ENCODE results near the gene XPR1.

Gene XPR1

DNA sequence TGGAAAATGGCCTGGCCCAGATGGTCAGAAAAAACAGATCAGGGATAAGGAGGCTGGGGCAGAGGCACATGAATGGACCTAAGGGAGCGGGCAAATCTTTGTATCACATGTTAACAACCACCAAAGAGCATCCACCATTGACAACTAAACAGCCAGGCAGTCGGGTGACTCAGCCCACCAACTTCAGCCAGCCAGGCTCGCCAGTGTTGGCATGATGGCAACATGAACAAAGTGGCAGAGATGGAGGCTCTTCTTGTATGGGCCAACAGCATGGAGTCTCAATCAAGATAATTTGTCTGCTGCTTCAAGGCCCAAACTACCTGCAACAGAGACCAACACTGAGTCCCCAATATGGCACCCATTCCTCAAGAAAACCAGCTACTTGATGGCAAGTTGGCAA is 264.3 kb downstream of the XPR1 start:
- no peak for DNase-seq

GRCh38 chr1:180898441-180899219 is 266.8 kb downstream of the XPR1 start:
- no peak for DNase-seq

GRCh38 chr1:180899262-180899661 is 267.4 kb downstream of the XPR1 start:
- no peak for DNase-seq

- DNase-seq = no peak
Observed at GRCh38 chr1:180901076-180901990, 269.5 kb downstream of the XPR1 start.

GRCh38 chr1:180902541-180902940 is 270.7 kb downstream of the XPR1 start:
- no peak for DNase-seq

DNA sequence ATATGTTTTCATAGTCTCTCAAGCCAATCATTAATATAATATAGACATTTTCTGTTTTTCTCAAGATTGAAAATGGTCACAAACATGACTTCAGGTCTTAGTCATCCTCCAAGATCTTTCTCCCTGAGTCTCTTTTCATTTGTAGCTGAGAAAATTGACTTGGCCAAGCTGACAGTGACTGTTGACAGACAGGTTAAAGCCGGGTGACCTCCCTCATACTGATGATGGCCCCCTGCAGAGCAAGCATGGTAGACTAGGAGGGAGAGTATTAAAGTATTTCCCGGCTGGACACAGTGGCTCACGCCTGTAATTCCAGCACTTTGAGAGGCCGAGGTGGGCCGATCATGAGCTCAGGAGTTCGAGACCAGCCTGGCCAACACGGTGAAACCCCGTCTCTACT is 274.1 kb downstream of the XPR1 start:
- no peak for DNase-seq

- no peak for DNase-seq
Observed at GRCh38 chr1:180906511-180906910, 274.7 kb downstream of the XPR1 start.

GRCh38 chr1:180907313-180908055 is 275.7 kb downstream of the XPR1 start:
- no peak for DNase-seq

- DNase-seq = no peak
Observed at GRCh38 chr1:180908074-180908765, 276.4 kb downstream of the XPR1 start.

DNA sequence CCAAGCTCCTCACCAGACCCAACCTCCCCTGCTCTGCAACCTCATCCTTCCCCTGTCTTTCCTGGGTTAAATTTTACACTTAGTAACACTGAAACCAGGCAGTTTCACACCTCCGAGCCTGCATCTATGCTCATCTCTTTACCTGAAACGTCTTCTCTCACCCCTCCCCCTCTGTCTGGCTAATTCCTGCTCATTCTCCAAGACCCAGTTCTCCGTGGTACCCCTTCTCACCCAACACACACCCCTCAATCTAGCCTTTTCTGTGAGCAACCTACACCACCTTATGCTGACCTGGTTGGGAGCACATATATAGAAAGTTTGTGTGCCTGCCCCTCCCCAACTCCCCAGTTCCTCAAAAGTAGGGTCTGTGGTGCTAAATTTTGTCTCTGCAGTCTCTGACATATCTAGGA is 277.2 kb downstream of the XPR1 start:
- DNase-seq = no peak

DNA sequence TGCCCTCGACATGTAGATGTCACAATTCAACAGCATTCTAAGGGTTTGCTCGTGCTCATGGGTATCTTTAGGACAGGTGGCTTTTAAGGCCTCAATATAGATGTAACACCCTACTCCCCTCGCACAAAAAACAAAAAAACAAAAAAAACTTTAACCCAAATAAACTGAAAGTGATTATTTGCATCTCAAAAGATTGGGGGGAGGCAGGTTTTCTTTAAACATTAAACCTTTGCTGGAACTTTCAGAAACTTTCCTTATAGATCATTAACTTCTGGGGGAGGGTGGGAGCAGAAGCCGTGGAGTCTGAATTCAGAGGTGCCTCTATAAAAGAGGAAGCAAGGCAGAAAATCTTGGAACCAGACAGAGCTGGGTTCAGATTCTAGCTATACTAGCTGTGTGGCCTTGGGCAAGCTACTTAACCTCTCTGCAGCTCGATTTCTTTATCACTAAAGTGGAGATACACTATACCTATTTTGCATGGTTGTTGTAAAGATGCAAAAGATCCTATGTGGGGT is 277.7 kb downstream of the XPR1 start:
- no peak for DNase-seq

DNA sequence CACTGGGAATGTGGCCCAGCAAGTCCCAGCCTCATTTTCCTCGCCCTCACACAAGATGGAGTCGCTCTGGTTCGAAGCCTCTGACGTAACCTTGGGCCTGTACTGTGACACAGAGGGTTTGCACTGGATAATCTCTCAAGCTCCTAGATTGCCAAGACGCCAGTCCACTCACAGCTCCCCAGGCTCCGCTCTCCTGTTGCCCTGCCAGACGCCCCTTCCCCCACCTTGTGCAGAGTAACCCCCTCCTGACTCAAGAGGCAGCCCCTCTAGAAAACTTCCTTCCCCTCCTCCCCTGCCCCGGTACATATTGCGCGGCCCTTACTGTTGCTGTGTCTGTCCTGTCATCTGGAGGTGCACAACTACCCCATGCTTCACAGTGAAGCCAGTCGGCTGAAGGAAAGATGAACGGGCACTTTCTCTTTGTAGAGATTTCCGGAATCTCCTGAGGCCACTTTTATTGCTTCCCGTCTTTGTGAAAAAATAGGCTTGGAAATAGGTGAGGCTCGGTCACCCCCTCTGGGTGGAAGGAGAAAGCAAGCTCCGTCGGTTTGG is 279.9 kb downstream of the XPR1 start:
- no peak for DNase-seq

DNA sequence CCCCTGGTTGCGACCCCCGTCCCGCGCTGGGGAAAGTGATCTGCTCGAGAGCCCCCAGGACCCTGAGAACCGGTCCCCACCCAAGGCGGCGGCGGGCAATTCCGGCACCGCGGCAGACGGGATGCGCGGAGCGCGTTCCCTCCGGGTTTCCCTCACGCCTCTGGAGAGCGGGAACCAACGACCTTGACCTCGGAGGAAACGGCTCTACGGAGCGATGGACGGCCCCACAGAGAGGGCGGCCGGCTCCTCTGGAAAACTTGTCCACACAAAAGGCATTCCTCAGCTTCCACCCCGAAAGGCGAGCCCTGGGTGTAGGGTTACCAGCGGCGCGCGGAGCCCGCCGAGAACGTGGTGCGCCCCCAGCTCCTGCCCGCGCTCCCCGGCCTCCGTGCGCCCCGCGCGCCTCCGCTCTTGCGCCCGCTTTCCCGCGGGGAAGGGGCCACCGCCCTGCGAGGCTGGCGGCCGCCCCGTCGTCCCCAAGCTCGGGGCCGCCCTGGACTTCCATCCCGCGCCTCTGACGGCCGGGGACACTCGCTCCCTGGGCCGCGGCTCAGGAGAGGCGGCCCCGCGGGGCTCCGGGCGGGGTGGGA is 280.5 kb downstream of the XPR1 start:
- no peak for DNase-seq

GRCh38 chr1:180912801-180913565 is 281.2 kb downstream of the XPR1 start, which contains the start of gene KIAA1614:
Gene KIAA1614 (plus strand): TSS chr1:180912897. CDS start chr1:180913244, 347 bp downstream.
- DNase-seq = no peak

GRCh38 chr1:180915426-180915965 is 283.7 kb downstream of the XPR1 start:
- no peak for DNase-seq

GRCh38 chr1:180916012-180916770 is 284.4 kb downstream of the XPR1 start:
- DNase-seq = no peak

GRCh38 chr1:180916771-180917170 is 284.9 kb downstream of the XPR1 start:
- no peak for DNase-seq

DNA sequence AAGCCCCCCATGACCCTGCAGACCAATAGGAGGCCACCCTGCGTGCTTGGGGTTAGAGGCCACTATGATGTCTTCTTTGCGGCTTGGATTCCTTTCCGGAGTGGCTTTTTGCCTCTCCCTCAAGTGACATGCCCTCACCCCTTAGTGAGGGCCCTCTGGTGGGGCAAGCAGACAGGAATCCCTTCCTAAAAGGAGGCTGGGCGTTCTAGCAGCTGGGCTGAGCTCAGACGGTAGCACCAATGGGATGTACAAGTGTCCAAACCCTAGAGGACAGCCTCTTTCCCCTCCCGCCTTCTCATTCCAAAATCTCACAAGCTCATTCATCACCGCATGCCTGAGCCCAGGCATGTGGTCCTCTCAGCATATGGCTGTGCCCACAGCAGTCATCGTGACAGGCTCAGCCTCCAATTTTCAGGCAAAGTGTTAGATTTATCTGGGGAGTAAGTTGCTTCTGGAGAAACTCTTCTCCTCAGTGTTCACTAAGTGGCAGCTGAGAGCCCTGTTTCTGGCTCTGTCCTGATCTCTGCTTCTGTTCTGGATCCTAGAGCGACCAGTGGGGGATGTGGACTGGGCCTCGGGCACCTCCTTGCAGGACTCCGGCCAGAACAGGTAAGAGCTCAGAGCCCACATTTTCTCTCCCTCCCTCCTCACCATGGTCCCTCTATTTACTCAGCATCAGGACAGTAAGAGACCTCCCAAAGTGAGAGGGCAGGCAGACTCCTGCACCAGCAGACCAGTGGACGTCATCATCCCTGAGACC is 285.7 kb downstream of the XPR1 start:
- DNase-seq = no peak

DNA sequence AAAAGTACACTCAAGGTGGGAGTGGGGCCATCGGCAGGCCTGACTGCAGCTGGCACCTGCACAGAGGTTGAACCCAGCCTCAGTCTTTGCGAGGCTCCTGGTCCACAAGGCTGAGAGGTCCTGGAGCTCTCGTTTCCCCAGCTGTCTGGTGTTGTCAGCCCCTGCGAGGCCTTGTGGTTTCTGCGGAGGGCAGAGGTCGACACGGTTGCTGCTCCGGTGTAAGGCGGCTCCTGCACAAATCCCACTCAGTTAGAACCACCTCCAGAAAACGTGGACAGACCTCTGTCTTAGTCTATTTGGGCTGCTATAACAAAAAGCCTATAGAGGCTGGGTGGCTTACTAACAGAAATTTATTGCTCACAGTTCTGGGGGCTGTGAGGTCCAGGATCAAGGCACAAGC is 286.7 kb downstream of the XPR1 start:
- no peak for DNase-seq
